GM12873 (cell line): ENCODE measurements around the gene EYA2.

Source experiments
- TF ChIP-seq, protein P1 (sequence below): IDR thresholded peaks from 2 replicates; pipeline ENCODE4 v1.5.1; 2012; ENCODE audit warnings: low read depth, mild to moderate bottlenecking, moderate library complexity, low read length, control low read depth; ENCODE audit not compliant: insufficient read depth; ENCODE audit errors: missing control alignments

The EYA2 gene

GRCh38 chr20:47029845-47030244 is 135.2 kb downstream of the EYA2 start:
- TF ChIP-seq, protein P1, sequence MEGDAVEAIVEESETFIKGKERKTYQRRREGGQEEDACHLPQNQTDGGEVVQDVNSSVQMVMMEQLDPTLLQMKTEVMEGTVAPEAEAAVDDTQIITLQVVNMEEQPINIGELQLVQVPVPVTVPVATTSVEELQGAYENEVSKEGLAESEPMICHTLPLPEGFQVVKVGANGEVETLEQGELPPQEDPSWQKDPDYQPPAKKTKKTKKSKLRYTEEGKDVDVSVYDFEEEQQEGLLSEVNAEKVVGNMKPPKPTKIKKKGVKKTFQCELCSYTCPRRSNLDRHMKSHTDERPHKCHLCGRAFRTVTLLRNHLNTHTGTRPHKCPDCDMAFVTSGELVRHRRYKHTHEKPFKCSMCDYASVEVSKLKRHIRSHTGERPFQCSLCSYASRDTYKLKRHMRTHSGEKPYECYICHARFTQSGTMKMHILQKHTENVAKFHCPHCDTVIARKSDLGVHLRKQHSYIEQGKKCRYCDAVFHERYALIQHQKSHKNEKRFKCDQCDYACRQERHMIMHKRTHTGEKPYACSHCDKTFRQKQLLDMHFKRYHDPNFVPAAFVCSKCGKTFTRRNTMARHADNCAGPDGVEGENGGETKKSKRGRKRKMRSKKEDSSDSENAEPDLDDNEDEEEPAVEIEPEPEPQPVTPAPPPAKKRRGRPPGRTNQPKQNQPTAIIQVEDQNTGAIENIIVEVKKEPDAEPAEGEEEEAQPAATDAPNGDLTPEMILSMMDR, result no peak

- TF ChIP-seq, protein P1, result no peak
Observed at GRCh38 chr20:47030271-47030810, 135.7 kb downstream of the EYA2 start.

- TF ChIP-seq, protein P1, result no peak
Observed at GRCh38 chr20:47031004-47031403, 136.4 kb downstream of the EYA2 start.

DNA sequence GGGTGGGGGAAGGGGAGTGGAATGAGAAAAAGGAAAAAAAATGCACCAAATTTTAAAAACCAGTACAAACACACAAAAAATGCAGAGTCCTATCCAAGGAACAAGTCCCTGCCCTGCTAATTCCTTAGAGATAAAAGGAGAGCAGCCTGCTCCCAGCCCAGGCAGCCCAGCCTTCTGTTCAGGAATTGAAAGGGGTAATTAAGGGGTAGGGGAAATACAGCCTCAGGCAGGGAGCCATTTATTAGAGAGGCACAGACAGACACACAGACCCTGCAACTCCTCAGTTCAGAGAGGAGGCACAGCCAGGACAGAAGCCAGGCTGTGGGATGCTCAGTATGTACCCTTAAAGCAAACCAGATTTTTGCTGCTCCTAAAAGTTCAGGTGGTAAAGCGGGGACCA is 137.2 kb downstream of the EYA2 start:
- TF ChIP-seq, protein P1, result no peak

DNA sequence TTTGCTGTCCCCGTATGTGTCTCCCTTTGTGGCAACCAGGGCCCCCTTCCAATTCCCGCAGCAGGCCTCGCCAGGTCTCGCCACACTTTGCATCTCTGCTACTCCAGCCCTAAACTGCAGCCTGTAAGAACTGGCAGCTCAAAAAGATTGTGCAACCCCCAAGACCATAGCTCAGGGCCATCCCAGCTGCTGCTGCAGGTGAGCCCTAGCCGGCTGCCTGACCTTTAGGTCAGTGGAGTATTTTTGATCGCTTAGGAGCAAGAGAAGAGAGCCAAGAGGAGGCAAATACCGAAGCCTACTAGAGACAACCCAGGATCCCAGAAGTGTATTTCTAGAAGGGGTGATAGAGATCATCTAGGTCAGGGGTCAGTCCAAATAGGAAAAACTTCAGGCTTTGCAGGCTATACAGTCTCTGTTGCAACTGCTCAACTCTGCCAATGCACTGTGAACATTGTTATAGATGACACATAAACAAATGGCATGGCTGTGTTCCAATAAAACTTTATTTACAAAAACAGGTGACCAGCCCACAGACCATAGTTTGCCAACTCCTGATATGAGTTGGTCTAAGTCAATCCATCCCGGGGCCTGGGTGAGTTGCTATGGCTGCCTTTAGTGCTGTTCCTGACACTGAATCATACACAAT is 138.4 kb downstream of the EYA2 start:
- TF ChIP-seq, protein P1, result no peak

DNA sequence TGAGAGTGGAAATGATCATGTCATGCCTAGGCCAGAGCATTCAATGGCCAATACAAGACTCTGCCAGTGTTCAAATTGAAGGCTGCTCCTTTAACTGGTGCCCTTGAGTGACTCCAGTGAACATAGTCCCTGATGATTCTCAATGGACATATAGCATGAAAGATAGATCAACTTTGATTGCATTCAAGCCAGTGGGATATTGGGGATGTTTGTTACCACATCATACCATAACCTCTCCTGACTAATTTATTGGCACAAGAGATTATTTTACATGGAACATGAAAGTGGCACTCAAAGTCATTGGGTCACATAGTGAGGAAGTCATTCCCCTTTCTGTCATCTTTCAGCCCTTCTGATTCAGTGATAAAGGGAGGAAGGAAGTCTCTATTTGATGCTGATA is 139.0 kb downstream of the EYA2 start:
- TF ChIP-seq, protein P1, result no peak

DNA sequence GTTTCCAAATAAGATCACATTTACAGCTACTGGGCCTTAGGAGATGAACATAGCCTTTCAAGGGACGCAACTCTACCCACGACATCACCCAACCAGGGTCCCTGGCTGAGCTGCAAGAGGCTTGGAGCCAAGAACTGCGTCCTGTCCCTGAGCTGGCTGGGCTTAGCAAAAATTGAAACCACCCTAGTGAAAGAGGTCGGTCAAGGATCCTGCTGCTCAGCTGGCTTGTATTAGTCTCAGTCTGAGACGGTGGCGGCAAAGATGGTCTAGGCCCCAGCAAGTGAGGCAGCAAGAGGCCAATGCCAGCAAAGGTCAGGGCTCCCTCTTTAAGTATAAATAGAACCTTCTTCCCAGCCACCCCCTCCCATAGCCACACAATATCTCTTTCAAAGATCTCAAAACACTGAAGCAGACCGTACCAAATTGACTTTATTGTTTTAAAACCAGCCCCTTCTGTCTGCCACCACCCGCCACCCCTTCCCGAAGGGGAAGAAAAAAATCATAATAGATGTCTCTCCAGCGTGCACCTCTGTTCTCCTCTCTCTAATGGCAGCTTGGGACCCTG is 140.5 kb downstream of the EYA2 start:
- TF ChIP-seq, protein P1, result no peak
